ENCODE measurements around the gene CEL. TPM values are rescaled to one million over a fixed set of nuclear protein-coding genes. Genes with fewer than 3 reads are reported as not detected.

Gene CEL
- total RNA-seq, 4 donors from 2014 or later = 0.38 to 31.2 (median 8.4) TPM

GRCh38 chr9:133063500-133064231 lies 1.9 kb downstream of the CEL start:
- no peak for DNase-seq (ENCODE audit: low spot score in 2 of 2)
- H3K4me3 ChIP-seq (ENCODE audit: low read depth, poor library complexity, severe bottlenecking) = no peak overlapping the region
- TF ChIP-seq, protein P1, sequence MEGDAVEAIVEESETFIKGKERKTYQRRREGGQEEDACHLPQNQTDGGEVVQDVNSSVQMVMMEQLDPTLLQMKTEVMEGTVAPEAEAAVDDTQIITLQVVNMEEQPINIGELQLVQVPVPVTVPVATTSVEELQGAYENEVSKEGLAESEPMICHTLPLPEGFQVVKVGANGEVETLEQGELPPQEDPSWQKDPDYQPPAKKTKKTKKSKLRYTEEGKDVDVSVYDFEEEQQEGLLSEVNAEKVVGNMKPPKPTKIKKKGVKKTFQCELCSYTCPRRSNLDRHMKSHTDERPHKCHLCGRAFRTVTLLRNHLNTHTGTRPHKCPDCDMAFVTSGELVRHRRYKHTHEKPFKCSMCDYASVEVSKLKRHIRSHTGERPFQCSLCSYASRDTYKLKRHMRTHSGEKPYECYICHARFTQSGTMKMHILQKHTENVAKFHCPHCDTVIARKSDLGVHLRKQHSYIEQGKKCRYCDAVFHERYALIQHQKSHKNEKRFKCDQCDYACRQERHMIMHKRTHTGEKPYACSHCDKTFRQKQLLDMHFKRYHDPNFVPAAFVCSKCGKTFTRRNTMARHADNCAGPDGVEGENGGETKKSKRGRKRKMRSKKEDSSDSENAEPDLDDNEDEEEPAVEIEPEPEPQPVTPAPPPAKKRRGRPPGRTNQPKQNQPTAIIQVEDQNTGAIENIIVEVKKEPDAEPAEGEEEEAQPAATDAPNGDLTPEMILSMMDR (IDR thresholded peaks at IDR 0.05) = no peak
- no peak for TF ChIP-seq POLR2A (IDR thresholded peaks at IDR 0.05)
- WGBS, 2 donors = 63 to 75% methylated on average over 13 to 14 of the region's 14 CpGs
- intact Hi-C loops (cut with DNase I; ENCODE audit: low total_unique reads) = no loop called here

DNA sequence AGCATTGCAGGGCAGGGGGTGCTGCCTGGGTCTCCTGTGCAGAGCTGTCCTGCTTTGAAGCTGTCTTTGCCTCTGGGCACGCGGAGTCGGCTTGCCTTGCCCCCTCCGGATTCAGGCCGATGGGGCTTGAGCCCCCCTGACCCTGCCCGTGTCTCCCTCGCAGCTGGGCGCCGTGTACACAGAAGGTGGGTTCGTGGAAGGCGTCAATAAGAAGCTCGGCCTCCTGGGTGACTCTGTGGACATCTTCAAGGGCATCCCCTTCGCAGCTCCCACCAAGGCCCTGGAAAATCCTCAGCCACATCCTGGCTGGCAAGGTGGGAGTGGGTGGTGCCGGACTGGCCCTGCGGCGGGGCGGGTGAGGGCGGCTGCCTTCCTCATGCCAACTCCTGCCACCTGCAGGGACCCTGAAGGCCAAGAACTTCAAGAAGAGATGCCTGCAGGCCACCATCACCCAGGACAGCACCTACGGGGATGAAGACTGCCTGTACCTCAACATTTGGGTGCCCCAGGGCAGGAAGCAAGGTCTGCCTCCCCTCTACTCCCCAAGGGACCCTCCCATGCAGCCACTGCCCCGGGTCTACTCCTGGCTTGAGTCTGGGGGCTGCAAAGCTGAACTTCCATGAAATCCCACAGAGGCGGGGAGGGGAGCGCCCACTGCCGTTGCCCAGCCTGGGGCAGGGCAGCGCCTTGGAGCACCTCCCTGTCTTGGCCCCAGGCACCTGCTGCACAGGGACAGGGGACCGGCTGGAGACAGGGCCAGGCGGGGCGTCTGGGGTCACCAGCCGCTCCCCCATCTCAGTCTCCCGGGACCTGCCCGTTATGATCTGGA lies 2.7 kb downstream of the CEL start:
- intact Hi-C loops (cut with DNase I; ENCODE audit: low total_unique reads) = no loop called here
- DNase-seq (ENCODE audit: low spot score in 2 of 2) = no peak
- WGBS, 2 donors = 73 to 75% methylated on average over 20 to 22 of the region's 30 CpGs
- H3K4me3 ChIP-seq (ENCODE audit: low read depth, poor library complexity, severe bottlenecking) = no peak overlapping the region
- no peak for TF ChIP-seq POLR2A (IDR thresholded peaks at IDR 0.05)
- TF ChIP-seq, protein P1 (IDR thresholded peaks at IDR 0.05) = no peak

GRCh38 chr9:133065070-133065388 lies 3.2 kb downstream of the CEL start:
- WGBS, 2 donors = 94 to 96% methylated on average over 9 to 17 of the region's 17 CpGs
- TF ChIP-seq, protein P1 (IDR thresholded peaks at IDR 0.05) = no peak
- no peak for TF ChIP-seq POLR2A (IDR thresholded peaks at IDR 0.05)
- no peak for DNase-seq (ENCODE audit: low spot score in 2 of 2)
- intact Hi-C loops (cut with DNase I; ENCODE audit: low total_unique reads) = no loop called here
- no peak overlapping the region for H3K4me3 ChIP-seq (ENCODE audit: low read depth, poor library complexity, severe bottlenecking)

DNA sequence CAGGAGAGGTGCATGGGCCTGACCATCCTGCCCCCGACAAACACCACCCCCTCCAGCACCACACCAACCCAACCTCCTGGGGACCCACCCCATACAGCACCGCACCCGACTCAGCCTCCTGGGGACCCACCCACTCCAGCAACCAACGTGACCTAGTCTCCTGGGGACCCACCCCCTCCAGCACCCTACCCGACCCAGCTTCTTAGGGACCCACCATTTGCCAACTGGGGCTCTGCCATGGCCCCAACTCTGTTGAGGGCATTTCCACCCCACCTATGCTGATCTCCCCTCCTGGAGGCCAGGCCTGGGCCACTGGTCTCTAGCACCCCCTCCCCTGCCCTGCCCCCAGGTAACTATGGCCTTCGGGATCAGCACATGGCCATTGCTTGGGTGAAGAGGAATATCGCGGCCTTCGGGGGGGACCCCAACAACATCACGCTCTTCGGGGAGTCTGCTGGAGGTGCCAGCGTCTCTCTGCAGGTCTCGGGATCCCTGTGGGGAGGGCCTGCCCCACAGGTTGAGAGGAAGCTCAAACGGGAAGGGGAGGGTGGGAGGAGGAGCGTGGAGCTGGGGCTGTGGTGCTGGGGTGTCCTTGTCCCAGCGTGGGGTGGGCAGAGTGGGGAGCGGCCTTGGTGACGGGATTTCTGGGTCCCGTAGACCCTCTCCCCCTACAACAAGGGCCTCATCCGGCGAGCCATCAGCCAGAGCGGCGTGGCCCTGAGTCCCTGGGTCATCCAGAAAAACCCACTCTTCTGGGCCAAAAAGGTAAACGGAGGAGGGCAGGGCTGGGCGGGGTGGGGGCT lies 4.6 kb downstream of the CEL start:
- TF ChIP-seq POLR2A (IDR thresholded peaks at IDR 0.05) = no peak
- TF ChIP-seq, protein P1 (IDR thresholded peaks at IDR 0.05) = no peak
- intact Hi-C loops (cut with DNase I; ENCODE audit: low total_unique reads) = no loop called here

DNA sequence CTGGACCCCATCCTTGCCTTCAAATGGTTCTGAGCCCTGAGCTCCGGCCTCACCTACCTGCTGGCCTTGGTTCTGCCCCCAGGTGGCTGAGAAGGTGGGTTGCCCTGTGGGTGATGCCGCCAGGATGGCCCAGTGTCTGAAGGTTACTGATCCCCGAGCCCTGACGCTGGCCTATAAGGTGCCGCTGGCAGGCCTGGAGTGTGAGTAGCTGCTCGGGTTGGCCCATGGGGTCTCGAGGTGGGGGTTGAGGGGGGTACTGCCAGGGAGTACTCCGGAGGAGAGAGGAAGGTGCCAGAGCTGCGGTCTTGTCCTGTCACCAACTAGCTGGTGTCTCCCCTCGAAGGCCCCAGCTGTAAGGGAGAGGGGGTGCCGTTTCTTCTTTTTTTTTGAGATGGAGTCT lies 5.2 kb downstream of the CEL start:
- intact Hi-C loops (cut with DNase I; ENCODE audit: low total_unique reads) = no loop called here
- no peak for DNase-seq (ENCODE audit: low spot score in 2 of 2)
- WGBS, 2 donors = 95% methylated on average over 11 of the region's 11 CpGs
- TF ChIP-seq POLR2A (IDR thresholded peaks at IDR 0.05) = no peak
- TF ChIP-seq, protein P1 (IDR thresholded peaks at IDR 0.05) = no peak
- no peak overlapping the region for H3K4me3 ChIP-seq (ENCODE audit: low read depth, poor library complexity, severe bottlenecking)

More for the DNA sequence above, 4.6 kb downstream of the CEL start:
- no peak for DNase-seq (ENCODE audit: low spot score in 2 of 2)
- no peak overlapping the region for H3K4me3 ChIP-seq (ENCODE audit: low read depth, poor library complexity, severe bottlenecking)
- WGBS, 2 donors = 91 to 92% methylated on average over 24 to 25 of the region's 25 CpGs

Measured in lower leg skin (tissue), 4 donors.